Subcutaneous abdominal adipose tissue (tissue), 5 donors: Measurements from ENCODE around the gene SLC41A1.

Experiments used
- H3K27ac ChIP-seq: one replicate; pipeline ENCODE4 v1.7.0; 2013; ENCODE audit warnings: low read depth, mild to moderate bottlenecking, inconsistent platforms, low read length, moderate library complexity
- H3K27me3 ChIP-seq, 5 donors: one replicate each; pipeline ENCODE4 v1.7.0; 2013; ENCODE audit warnings: low read length in 5 of 5, inconsistent platforms in 1 of 5; ENCODE audit not compliant: control insufficient read depth in 5 of 5, insufficient read depth in 4 of 5
- H3K36me3 ChIP-seq, 5 donors: one replicate each; pipeline ENCODE4 v1.7.0; 2013; ENCODE audit warnings: low read length in 5 of 5; ENCODE audit not compliant: control insufficient read depth in 5 of 5, insufficient read depth in 5 of 5
- H3K4me1 ChIP-seq, 5 donors: one replicate each; pipeline ENCODE4 v1.7.0; 2013; ENCODE audit warnings: low read length in 5 of 5, mild to moderate bottlenecking in 3 of 5, moderate library complexity in 1 of 5; ENCODE audit not compliant: control insufficient read depth in 5 of 5, insufficient read depth in 5 of 5
- H3K4me3 ChIP-seq, 5 donors: one replicate each; pipeline ENCODE4 v1.7.0; 2013; ENCODE audit warnings: low read length in 5 of 5, low read depth in 1 of 5
- H3K9ac ChIP-seq, 5 donors: one replicate each; pipeline ENCODE4 v1.7.0; 2013; ENCODE audit warnings: low read length in 5 of 5, mild to moderate bottlenecking in 4 of 5, moderate library complexity in 3 of 5
- H3K9me3 ChIP-seq, 5 donors: one replicate each; pipeline ENCODE4 v1.7.0; 2013; ENCODE audit warnings: low read length in 5 of 5; ENCODE audit not compliant: control insufficient read depth in 5 of 5
- donor health status: healthy.
- donor health status: healthy.
- donor health status: healthy.
- donor health status: healthy.
- donor health status: healthy.

SLC41A1 gene

GRCh38 chr1:205843036-205843859 is 30.2 kb upstream of the SLC41A1 start:
- H3K27ac ChIP-seq, result no peak overlapping the region

GRCh38 chr1:205842229-205842628 is 29.2 kb upstream of the SLC41A1 start:
- Histone ChIP-seq H3K4me1 (peaks cover 0 to 7% (median 0%) of the 10 kb centered on the region in 5 donors), H3K9ac (no peak overlapping the region), H3K27ac (no peak overlapping the region), H3K27me3 (no peaks in the 10 kb centered on the region), H3K9me3 (no peaks in the 10 kb centered on the region), H3K36me3 (no peaks in the 10 kb centered on the region), H3K4me3 (no peak overlapping the region)

More at GRCh38 chr1:205843036-205843859, 30.2 kb upstream of the SLC41A1 start:
- Histone ChIP-seq H3K4me3 (no peak overlapping the region), H3K9me3 (no peaks in the 10 kb centered on the region), H3K36me3 (no peaks in the 10 kb centered on the region), H3K4me1 (peaks cover 0 to 7% (median 0%) of the 10 kb centered on the region in 5 donors), H3K27me3 (no peaks in the 10 kb centered on the region), H3K9ac (no peak overlapping the region)

- peaks cover 0 to 7% (median 0%) of the 10 kb centered on the region in 5 donors for H3K4me1 ChIP-seq
- H3K27ac ChIP-seq, result no peak overlapping the region
- H3K9me3 ChIP-seq, result no peaks in the 10 kb centered on the region
- no peaks in the 10 kb centered on the region for H3K27me3 ChIP-seq
- H3K9ac ChIP-seq, result no peak overlapping the region
- no peaks in the 10 kb centered on the region for H3K36me3 ChIP-seq
- H3K4me3 ChIP-seq, result no peak overlapping the region
Observed at GRCh38 chr1:205840146-205840923, 27.3 kb upstream of the SLC41A1 start.

GRCh38 chr1:205837382-205837970 is 24.5 kb upstream of the SLC41A1 start:
- no peak overlapping the region for H3K4me3 ChIP-seq
- H3K27me3 ChIP-seq, result no peaks in the 10 kb centered on the region
- H3K4me1 ChIP-seq, result peaks cover 0 to 19% (median 6%) of the 10 kb centered on the region in 5 donors
- H3K9me3 ChIP-seq, result no peaks in the 10 kb centered on the region
- no peaks in the 10 kb centered on the region for H3K36me3 ChIP-seq
- no peak overlapping the region for H3K9ac ChIP-seq
- H3K27ac ChIP-seq, result no peak overlapping the region

GRCh38 chr1:205834751-205835150 is 21.8 kb upstream of the SLC41A1 start:
- H3K36me3 ChIP-seq, result no peaks in the 10 kb centered on the region
- H3K9me3 ChIP-seq, result no peaks in the 10 kb centered on the region
- H3K9ac ChIP-seq, result no peak overlapping the region
- no peaks in the 10 kb centered on the region for H3K27me3 ChIP-seq
- no peak overlapping the region for H3K4me3 ChIP-seq
- peaks cover 0 to 25% (median 15%) of the 10 kb centered on the region in 5 donors for H3K4me1 ChIP-seq
- H3K27ac ChIP-seq, result no peak overlapping the region

- peaks cover 0 to 25% (median 15%) of the 10 kb centered on the region in 5 donors for H3K4me1 ChIP-seq
- no peak overlapping the region for H3K9ac ChIP-seq
- no peak overlapping the region for H3K4me3 ChIP-seq
- no peaks in the 10 kb centered on the region for H3K36me3 ChIP-seq
- no peaks in the 10 kb centered on the region for H3K9me3 ChIP-seq
- peaks cover 0 to 3% (median 0%) of the 10 kb centered on the region in 5 donors for H3K27me3 ChIP-seq
- peak overlapping the region; percentile 26 for H3K27ac ChIP-seq
Observed at GRCh38 chr1:205832326-205832751, 19.3 kb upstream of the SLC41A1 start.

- Histone ChIP-seq H3K27ac (no peak overlapping the region), H3K4me1 (peaks cover 0 to 25% (median 12%) of the 10 kb centered on the region in 5 donors), H3K9me3 (no peaks in the 10 kb centered on the region), H3K4me3 (no peak overlapping the region), H3K9ac (no peak overlapping the region), H3K27me3 (peaks cover 0 to 3% (median 0%) of the 10 kb centered on the region in 5 donors), H3K36me3 (no peaks in the 10 kb centered on the region)
Observed at GRCh38 chr1:205827623-205828022, 14.6 kb upstream of the SLC41A1 start.

- no peaks in the 10 kb centered on the region for H3K36me3 ChIP-seq
- H3K4me3 ChIP-seq, result no peak overlapping the region
- H3K27ac ChIP-seq, result no peak overlapping the region
- peaks cover 0 to 3% (median 0%) of the 10 kb centered on the region in 5 donors for H3K27me3 ChIP-seq
- no peak overlapping the region for H3K9ac ChIP-seq
- peaks cover 0 to 19% (median 7%) of the 10 kb centered on the region in 5 donors for H3K4me1 ChIP-seq
- H3K9me3 ChIP-seq, result no peaks in the 10 kb centered on the region
Observed at GRCh38 chr1:205826995-205827394, 14.0 kb upstream of the SLC41A1 start.

GRCh38 chr1:205826016-205826806 is 13.2 kb upstream of the SLC41A1 start:
- H3K36me3 ChIP-seq, result no peaks in the 10 kb centered on the region
- H3K27ac ChIP-seq, result no peak overlapping the region
- peaks cover 0 to 3% (median 0%) of the 10 kb centered on the region in 5 donors for H3K27me3 ChIP-seq
- no peaks in the 10 kb centered on the region for H3K9me3 ChIP-seq
- no peak overlapping the region for H3K4me3 ChIP-seq
- no peak overlapping the region for H3K9ac ChIP-seq
- H3K4me1 ChIP-seq, result peaks cover 0 to 12% (median under 1%) of the 10 kb centered on the region in 5 donors
